HG03064 (cell line): ENCODE measurements around the gene MCTP2.

Source experiments
- ATAC-seq: cut with Tn5 transposase; IDR thresholded peaks from one replicate; pipeline ENCODE4 v1.9.1; 2021; ENCODE audit warnings: low read depth; ENCODE audit not compliant: unreplicated experiment

MCTP2 gene, protein sequence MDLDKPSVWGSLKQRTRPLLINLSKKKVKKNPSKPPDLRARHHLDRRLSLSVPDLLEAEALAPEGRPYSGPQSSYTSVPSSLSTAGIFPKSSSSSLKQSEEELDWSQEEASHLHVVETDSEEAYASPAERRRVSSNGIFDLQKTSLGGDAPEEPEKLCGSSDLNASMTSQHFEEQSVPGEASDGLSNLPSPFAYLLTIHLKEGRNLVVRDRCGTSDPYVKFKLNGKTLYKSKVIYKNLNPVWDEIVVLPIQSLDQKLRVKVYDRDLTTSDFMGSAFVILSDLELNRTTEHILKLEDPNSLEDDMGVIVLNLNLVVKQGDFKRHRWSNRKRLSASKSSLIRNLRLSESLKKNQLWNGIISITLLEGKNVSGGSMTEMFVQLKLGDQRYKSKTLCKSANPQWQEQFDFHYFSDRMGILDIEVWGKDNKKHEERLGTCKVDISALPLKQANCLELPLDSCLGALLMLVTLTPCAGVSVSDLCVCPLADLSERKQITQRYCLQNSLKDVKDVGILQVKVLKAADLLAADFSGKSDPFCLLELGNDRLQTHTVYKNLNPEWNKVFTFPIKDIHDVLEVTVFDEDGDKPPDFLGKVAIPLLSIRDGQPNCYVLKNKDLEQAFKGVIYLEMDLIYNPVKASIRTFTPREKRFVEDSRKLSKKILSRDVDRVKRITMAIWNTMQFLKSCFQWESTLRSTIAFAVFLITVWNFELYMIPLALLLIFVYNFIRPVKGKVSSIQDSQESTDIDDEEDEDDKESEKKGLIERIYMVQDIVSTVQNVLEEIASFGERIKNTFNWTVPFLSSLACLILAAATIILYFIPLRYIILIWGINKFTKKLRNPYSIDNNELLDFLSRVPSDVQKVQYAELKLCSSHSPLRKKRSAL

DNA sequence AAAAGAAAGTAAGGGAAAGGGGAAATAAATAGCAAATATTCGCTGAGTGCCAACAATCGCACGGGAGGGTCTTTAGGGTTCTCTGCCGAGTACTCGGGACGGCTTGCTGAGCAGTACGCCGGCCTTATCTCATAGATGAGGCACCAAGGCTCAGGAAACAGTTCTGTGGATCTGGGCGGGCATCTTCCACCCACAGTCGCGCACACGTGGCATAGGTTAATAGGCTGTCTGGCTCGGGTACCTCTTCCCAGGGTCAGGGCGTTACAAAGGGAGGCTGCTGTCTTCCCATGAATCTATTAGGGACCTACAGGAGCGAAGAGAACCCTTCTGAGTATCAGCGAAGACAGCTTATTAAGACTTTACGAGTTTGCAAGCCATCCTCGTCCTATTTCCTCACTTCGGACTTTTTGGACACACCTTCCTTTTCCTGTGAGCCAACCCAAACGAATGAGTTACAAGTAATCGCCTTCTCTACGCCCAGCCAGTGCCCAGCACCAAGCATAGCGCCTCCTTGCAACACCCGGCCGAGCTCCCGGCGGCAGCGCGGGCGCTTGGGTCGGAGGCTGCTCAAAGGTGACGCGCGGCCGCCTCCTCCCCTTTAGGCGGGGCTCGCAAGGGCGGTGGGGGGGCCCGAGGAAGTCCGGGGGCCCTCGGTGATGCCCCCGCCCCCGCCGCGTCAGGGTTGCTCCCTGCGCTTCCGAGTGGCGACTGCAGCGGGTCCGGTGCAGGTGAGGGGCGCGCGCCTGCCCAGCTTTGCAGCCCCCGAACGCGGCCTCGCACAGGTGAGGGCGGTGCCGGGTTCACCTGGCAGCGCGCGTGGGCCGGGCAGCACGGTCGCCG is at the start of gene MCTP2:
Gene MCTP2 (plus strand): TSS at position 679 of the 840 bp plus-strand sequence. CDS start 66,705 bp downstream, outside the sequence.
- peak; percentile 66 for ATAC-seq

DNA sequence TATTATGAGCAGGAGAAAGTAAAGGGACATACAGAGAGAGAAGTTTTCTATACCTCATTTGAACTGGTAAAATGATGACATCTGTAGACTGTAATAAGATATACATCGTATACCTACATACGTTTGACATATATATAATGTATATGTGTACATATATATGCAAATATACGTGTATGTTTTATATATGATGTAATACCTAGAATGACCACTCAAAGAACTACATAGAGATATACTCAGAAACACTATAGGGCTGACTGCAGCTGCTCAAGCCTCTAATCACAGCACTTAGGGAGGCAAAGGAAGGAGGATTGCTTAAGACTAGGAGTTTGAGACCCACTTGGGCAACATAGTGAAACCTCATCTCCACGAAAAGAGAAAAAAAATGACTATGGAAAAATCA is 48.5 kb upstream of the MCTP2 start:
- ATAC-seq: no peak

DNA sequence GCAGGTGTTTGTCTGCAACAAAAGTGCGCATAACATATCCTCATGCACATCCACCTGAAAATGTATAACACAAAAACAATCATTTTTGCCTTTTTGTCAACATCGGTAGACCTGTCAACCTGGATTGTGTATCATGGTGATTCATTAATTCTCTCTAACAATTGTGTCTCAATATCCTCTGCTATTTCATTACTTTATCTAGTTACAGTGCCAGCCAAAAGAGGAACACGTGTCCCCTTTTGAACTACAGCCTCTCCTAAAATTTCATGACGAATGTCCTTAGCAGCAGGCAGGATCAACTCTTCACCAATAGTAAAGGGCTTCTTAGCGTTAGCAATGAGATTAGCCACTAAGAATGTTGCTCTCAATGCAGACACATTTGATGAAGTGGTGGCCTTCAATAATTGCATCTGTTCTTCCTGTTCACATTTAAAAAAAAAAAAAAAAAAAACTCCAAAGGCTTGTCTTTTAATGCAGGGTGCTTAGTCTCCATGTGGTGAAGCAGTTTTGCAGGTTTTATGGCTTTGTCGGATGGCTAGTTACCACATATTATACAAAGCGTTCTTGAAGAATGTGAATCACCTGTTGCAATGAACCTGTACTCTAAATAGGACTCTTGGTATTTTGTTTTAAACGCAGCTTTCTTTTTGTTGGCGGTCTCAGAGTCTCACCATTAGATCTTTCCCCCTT is 45.7 kb upstream of the MCTP2 start:
- no peak for ATAC-seq

- no peak for ATAC-seq
Measured at GRCh38 chr15:94186770-94187331, 44.5 kb upstream of the MCTP2 start.

- no peak for ATAC-seq
Measured at GRCh38 chr15:94193906-94194305, 37.5 kb upstream of the MCTP2 start.

DNA sequence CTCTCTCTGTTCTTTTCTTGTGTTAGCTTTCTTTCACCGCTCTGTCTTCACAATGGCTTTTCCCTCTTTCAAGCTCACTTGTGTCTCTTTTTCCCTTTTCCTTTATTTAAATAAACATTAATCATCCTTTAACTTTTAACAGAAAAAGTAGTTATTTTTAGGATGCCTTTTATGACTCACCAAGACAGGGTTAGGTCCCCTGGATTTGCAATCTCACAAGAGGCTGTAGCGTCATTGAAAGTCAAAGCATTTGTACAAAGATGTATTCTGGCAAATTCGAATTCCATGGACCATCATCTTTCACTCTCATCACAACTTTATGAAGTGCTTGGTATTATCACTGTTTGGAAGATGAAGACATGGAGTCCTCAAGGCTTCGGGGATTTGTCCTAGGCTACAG is 34.8 kb upstream of the MCTP2 start:
- ATAC-seq: no peak

- ATAC-seq: no peak
Measured at GRCh38 chr15:94198633-94199032, 32.7 kb upstream of the MCTP2 start.

GRCh38 chr15:94199725-94200124 is 31.6 kb upstream of the MCTP2 start:
- no peak for ATAC-seq

- ATAC-seq: no peak
Measured at GRCh38 chr15:94203306-94203705, 28.1 kb upstream of the MCTP2 start.

- ATAC-seq: no peak
Measured at GRCh38 chr15:94205366-94205765, 26.0 kb upstream of the MCTP2 start.

DNA sequence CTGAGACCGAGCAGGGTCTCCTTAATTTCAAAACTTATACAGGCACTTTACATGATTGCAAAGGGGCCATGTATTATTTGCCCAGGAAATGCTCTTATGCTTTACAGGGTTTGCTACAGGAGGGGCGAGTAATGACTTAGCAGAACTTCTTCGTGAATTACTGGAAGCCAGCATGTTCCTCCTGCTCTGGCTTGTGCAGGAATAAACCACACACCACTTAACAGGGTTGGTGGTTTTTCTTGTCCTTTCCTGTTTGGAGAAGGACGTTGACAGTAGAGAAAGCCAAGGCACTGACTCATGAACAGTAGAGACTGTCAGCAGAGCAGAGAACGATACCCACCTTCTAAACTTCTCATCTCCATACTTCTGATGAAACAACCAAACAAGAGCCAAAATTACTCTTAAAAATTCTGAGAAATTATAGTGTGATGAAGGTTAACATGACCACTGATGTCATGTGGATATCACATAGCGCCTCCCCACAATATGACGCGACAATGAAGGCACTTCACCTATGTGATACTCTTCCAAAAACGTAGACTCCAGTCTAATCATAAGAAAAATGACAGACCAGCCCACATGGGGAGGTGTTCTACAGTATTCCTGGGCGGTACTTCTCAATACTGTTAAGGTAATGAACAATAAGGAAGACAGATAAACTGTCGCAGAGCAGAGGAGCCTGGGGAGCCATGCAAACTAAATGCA is 24.7 kb upstream of the MCTP2 start:
- no peak for ATAC-seq

DNA sequence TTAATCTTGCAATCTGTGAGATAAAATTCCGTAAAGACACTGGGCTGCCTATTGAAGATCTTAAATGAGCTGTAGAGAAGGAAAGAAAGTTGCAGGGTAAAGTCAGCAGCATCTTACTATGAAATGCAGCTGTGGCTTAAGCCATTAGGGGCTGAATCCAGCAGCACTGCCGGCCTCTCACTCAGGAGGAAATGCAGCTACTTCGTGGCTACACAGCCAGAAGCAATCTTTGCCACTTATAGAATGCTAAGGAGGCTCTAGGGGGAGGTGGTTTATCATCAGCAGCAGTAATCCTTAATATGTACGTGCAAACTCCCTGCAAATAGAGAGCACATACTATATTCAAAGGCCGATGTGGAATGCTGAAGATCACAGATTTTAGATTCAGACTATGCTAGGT is 19.1 kb upstream of the MCTP2 start:
- ATAC-seq: no peak

GRCh38 chr15:94225616-94226015 is 5.7 kb upstream of the MCTP2 start:
- ATAC-seq: no peak

- no peak for ATAC-seq
Measured at GRCh38 chr15:94228611-94229010, 2.8 kb upstream of the MCTP2 start.

DNA sequence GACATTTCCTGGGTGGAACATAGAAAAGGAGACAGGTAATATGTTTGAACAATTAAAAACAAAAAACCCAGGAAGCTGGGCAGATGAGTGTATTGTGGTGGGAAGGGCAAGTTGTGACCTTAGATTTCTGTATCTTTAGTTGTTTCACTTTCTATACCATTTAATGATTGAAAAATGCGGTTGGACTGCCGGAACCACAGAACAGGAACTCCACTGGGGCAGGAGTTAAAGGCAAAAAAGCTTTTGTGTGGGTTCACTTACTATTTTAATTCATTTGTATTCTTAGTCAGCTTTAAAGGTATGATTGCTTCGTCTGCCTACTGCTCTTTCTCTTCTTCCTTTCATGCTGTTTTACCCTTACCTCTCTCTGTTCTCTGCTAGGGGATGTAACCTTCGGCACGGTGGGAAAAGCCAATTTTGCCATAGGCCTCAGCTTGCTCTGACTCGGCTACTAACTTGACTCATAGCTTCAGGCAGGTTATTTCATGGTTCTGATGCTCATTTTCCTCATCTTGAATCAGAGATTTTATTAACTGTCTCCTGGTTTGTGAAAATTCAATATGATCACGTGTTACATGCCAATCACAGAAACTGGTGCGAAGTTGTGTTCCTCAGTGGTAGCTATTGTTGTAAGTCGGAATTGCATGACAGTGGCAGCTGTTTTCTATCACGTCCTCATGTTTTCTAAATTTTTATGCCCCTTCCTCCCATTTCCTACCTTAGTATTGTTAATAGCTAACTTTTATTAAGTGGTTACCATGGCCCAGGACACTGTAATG is 1.6 kb upstream of the MCTP2 start:
- peak; percentile 54 for ATAC-seq

GRCh38 chr15:94230431-94230882 is 904 bp upstream of the MCTP2 start:
- ATAC-seq: no peak

- peak; percentile 7 for ATAC-seq
Measured at GRCh38 chr15:94231723-94232468, 535 bp downstream of the MCTP2 start.

DNA sequence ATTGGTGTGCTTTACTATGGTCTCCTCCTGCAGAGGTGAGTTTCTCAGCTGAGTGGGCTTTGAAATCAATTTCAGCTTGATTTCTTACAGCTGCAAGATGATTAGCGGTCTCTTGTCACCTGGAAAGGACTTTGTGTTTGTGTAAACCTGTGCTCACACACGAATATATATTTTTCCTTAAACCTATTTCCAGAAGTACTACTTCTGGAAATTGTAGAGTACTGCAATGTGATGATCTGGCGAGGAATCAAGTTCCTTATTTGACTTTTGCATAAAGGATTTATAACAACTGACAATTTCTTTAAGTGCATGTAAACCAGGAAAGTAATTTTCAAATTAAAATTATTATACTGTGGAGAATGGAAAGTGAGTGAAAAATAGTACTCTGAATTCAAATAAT is 2.1 kb downstream of the MCTP2 start:
- no peak for ATAC-seq
